GM12874 (cell line): ENCODE data around the gene IGF2R.

Source experiments
- TF ChIP-seq, protein P1 (sequence below): IDR thresholded peaks from 2 replicates; pipeline ENCODE4 v1.5.1; 2011; ENCODE audit warnings: low read depth, mild to moderate bottlenecking, control low read depth, low read length, moderate library complexity; ENCODE audit not compliant: insufficient read depth

The IGF2R gene

DNA sequence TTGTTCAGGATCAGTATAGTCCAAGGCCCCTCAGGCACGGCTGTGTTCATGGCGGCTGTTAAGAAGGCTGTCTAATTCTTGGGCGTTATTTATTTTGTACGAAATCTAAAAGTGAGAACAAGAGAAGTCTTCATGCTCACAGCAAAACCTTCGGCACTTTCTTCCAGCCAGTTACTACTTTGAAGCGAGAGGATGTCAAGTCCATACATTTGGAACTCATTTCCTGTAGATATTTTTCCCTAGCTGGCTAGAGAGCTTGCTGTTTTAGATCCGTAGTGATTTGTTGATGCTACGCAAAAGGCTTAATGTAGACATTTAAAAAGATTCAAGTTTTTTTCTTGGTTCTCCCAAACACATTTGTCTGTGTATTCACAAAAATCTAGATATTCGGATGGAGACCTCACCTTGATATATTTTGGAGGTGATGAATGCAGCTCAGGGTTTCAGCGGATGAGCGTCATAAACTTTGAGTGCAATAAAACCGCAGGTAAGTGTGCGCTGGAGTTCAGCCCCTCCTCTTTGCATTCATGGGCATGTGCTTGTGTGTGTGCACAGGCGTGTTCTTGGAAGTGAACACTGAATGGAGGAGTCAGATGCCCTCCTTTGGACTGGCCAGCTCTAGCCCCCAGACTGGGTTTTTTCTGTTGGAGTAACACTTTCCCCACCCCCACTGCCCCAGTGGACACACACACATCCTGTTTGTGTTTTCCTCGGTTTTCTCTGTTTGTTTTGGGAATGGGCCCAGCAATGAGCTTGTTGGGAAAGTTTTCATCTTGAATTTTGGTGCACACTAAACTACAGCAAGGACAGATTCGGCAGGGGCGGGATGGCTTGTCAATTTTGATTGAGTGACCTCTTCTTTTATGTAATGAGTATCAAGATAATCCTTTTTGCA lies 65.4 kb downstream of the IGF2R start:
- TF ChIP-seq, protein P1, sequence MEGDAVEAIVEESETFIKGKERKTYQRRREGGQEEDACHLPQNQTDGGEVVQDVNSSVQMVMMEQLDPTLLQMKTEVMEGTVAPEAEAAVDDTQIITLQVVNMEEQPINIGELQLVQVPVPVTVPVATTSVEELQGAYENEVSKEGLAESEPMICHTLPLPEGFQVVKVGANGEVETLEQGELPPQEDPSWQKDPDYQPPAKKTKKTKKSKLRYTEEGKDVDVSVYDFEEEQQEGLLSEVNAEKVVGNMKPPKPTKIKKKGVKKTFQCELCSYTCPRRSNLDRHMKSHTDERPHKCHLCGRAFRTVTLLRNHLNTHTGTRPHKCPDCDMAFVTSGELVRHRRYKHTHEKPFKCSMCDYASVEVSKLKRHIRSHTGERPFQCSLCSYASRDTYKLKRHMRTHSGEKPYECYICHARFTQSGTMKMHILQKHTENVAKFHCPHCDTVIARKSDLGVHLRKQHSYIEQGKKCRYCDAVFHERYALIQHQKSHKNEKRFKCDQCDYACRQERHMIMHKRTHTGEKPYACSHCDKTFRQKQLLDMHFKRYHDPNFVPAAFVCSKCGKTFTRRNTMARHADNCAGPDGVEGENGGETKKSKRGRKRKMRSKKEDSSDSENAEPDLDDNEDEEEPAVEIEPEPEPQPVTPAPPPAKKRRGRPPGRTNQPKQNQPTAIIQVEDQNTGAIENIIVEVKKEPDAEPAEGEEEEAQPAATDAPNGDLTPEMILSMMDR, result no peak

DNA sequence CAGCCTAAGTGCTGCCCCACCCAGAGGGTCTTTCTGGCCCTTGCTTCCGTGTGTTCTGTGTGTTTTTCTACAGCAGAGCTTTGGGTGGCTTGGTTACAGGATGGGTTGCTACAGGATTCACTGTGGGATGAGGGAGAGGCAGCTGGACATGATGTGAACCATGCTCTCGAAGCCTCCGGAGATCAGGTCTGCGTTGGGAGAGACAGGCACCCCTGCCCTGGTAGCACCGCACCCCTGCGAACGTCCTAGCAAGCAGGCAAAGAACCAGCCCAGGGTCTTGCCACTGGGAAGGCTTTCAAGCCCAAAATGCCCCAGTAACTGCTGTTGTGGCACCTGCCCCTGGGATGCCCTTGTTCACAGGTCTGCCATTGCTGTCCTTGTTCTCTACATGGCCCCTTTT lies 66.4 kb downstream of the IGF2R start:
- TF ChIP-seq, protein P1, result no peak

DNA sequence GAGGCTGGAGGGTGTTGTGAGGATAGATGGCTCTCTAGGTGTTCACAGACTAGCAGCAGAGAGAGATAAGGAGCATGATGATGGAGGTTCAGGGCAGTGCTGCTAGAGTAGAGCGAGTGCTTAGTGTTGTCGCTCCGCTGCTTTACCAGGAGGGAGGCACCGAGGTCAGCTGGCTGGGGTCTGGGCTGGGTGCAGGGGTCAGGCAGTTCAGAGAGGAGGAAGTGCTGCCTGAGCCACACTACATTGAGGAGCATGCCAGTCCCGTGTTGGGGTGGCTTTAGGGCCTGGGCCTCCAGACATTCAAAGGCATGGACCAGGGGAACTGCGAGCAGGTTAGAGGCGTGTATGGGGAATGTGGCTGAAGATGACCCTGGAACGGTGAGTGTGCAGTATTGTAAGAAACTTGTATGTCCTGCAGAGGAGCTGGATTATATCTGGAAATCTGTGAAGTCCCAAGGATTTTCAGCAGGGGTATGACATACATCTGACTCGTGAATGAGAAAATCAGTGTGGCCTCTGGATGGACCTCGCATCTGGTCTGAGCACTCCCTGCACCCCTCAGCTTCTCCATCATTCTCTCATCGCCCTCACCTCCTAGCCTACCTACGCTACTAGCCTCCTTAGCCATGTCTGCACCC lies 66.9 kb downstream of the IGF2R start:
- TF ChIP-seq, protein P1, result no peak

DNA sequence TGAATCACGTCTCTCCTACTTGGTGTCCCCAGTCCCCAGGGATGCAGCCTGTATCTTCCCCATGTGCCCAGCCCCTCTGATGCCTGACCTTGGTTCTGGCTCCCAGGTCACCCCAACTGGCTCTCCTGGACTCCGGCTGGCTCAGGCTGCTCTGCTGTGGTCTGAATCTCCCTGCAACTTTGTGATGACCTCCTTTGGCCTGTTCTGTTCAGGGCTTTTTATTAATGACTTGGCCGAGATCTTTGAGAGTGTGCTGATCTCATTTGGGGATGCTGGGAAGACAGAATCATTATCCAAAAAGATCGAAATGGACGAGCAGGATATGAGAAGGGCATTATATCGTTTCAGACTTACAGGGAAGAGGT lies 67.4 kb downstream of the IGF2R start:
- TF ChIP-seq, protein P1, result no peak

DNA sequence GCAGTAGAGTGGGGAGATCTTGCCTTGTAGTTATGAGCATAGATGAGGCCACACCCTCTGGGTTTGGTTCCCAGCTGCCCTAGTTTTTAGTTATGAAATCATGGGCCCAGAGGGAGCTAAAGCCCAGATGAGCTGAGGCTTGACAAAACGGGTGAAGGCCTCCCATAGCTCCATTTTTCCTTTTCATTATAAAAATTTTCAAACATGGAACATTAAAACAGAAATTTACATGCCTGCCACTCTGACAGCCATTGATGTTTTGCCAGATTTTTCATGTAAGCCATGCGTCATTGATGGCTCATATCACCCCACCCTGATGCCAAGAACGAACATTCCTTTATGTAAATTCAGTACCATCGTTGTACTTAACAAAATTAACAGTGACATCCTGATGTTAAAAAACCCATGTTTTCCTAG lies 67.9 kb downstream of the IGF2R start:
- TF ChIP-seq, protein P1, result no peak

DNA sequence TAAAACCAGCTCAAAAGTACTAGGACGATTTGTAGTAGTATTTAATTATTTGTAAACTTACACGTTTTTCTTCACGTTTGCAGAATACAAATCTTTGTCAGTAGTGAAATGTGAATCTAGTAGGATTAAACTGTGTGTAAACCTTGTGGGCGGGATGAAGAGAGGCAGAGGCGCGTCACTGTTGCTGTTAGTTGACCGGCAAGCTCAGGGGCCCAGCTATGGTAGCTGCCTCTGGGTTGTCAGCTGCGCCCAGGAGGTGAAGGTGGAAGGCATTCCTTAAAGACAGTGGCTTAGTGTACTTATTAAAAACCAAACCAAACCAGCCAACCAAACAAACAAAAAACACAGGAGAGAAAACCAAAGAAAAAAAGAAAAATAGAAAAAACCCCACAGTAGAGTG lies 69.6 kb downstream of the IGF2R start:
- TF ChIP-seq, protein P1, result no peak

DNA sequence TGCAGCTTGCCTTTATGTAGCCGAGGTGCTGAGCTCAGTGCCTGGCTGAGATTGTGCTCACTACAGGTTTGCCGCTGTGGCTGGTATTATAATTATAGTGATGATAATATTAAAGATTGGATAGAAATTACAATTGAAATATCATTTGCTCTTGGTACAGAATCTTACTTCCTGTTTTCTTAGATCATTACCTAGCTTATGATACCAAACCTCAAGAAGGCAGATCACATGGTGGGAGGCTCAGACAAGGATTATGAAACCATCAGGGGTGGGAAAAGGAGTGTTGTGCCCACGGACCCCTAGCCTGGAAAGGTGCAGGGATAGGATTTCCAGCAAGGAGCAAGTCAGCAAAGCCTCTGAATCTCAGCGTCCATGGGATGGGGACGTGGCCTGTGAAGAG lies 70.6 kb downstream of the IGF2R start:
- TF ChIP-seq, protein P1, result no peak
